A549 (cell line): ENCODE measurements around the gene DACH1. TPM values are rescaled to one million over a fixed set of nuclear protein-coding genes. Genes with fewer than 3 reads are reported as not detected.

Experiments used
- ATAC-seq, 2 experiments: fragments of 200-7000 bp in 1 of 2; fragments of >200 bp in 1 of 2; cut with Nextera tagmentation in 1 of 2; cut with Tn5 transposase in 1 of 2; 3 replicates each; pipeline versions ENCODE4 v1.8.0 to v1.9.1; 2018 to 2020; ENCODE audit warnings: mild to moderate bottlenecking in 1 of 2, moderate library complexity in 1 of 2
- CTCF ChIA-PET: fragments of 300-600 bp; sonication (Branson Sonifier 250); formaldehyde crosslinking; extraction: SDS; loops from one replicate; lab custom pipeline; 2021; ENCODE audit warnings: antibody characterized with exemption, inconsistent platforms; lab: Yijun Ruan, JAX
- POLR2A ChIA-PET: fragments of 350-600 bp; formaldehyde crosslinking; extraction: SDS; loops from one replicate; lab custom pipeline; 2021; ENCODE audit warnings: antibody characterized with exemption, inconsistent platforms; lab: Yijun Ruan, JAX
- DNase-seq, 2 experiments: peaks; one replicate each; pipeline versions ENCODE4 v3.0.0 to v3.0.0-alpha.2; 2011 to 2016; ENCODE audit warnings: low read depth in 1 of 2, low spot score in 1 of 2
- FAIRE-seq: peaks from 2 replicates; lab custom pipeline; 2011; peaks lifted over from hg19 to GRCh38; lab: Jason Lieb, UNC
- H3K27ac ChIP-seq, 2 experiments: fragments of >200 bp; sonication (Bioruptor Twin); formaldehyde crosslinking; 3 replicates each; pipeline ENCODE4 v1.5.1; 2016 to 2017
- H3K4me1 ChIP-seq: fragments of >200 bp; sonication (Bioruptor Twin); formaldehyde crosslinking; 3 replicates; pipeline ENCODE4 v1.6.1; 2016
- H3K4me2 ChIP-seq: fragments of >200 bp; sonication (Bioruptor Twin); formaldehyde crosslinking; 3 replicates; pipeline ENCODE4 v1.6.1; 2016
- H3K4me3 ChIP-seq: fragments of >200 bp; sonication (Bioruptor Twin); formaldehyde crosslinking; 3 replicates; pipeline ENCODE4 v1.5.1; 2016
- H3K9me3 ChIP-seq: fragments of >200 bp; sonication (Bioruptor Twin); formaldehyde crosslinking; 3 replicates; pipeline ENCODE4 v1.6.1; 2016
- BHLHE40 ChIP-seq: IDR thresholded peaks from 2 replicates; pipeline ENCODE4 v1.6.1; 2012; ENCODE audit warnings: low read depth, low read length, inconsistent platforms
- CHD4 ChIP-seq: fragments of 200-600 bp; sonication (generic); IDR thresholded peaks from 2 replicates; pipeline ENCODE4 v1.6.1; 2016; ENCODE audit warnings: antibody characterized with exemption, mild to moderate bottlenecking, borderline replicate concordance
- EHMT2 ChIP-seq: fragments of 200-600 bp; sonication (generic); IDR thresholded peaks from 2 replicates; pipeline ENCODE4 v1.6.1; 2016; ENCODE audit warnings: antibody characterized with exemption, low read depth, mild to moderate bottlenecking, moderate library complexity
- HDAC2 ChIP-seq: fragments of 200-600 bp; sonication (generic); IDR thresholded peaks from 2 replicates; pipeline ENCODE4 v1.6.1; 2016
- HOXA7 ChIP-seq: fragments of 250-450 bp; sonication (Bioruptor Pico); IDR thresholded peaks from 2 replicates; pipeline ENCODE4 v1.5.0; 2020; ENCODE audit warnings: mild to moderate bottlenecking, moderate library complexity
- KDM5A ChIP-seq: fragments of 200-600 bp; sonication (generic); IDR thresholded peaks from 2 replicates; pipeline ENCODE4 v1.6.1; 2016; ENCODE audit warnings: antibody characterized with exemption, mild to moderate bottlenecking
- MYC ChIP-seq: IDR thresholded peaks from 2 replicates; pipeline ENCODE4 v1.6.1; 2012; ENCODE audit warnings: mild to moderate bottlenecking, inconsistent platforms, low read length, improper control_type of control experiment, borderline replicate concordance
- NR3C1 ChIP-seq: fragments of >200 bp; sonication (Bioruptor Twin); formaldehyde crosslinking; IDR thresholded peaks from 3 replicates; pipeline ENCODE4 v1.6.1; 2017
- PHF8 ChIP-seq: fragments of 200-600 bp; sonication (generic); IDR thresholded peaks from 2 replicates; pipeline ENCODE4 v1.6.1; 2016; ENCODE audit warnings: low read depth, mild to moderate bottlenecking, antibody characterized with exemption, moderate library complexity, borderline replicate concordance
- RCOR1 ChIP-seq: fragments of 150-350 bp; IDR thresholded peaks from 2 replicates; pipeline ENCODE4 v1.6.1; 2014; ENCODE audit warnings: antibody characterized with exemption, low read length, low read depth
- RFX5 ChIP-seq: fragments of 450-650 bp; IDR thresholded peaks from 2 replicates; pipeline ENCODE4 v1.7.1; 2014; ENCODE audit warnings: antibody characterized with exemption, mild to moderate bottlenecking, moderate library complexity
- SREBF2 ChIP-seq: fragments of 450-650 bp; IDR thresholded peaks from 2 replicates; pipeline ENCODE4 v1.6.1; 2014; ENCODE audit warnings: mild to moderate bottlenecking, moderate library complexity
- TFCP2L1 ChIP-seq: fragments of 250-450 bp; sonication (Bioruptor Pico); IDR thresholded peaks from 2 replicates; pipeline ENCODE4 v1.5.0; 2021; ENCODE audit warnings: mild to moderate bottlenecking
- TP53 ChIP-seq: fragments of 250-450 bp; sonication (Bioruptor Pico); IDR thresholded peaks from 2 replicates; pipeline ENCODE4 v1.5.0; 2021; ENCODE audit warnings: mild to moderate bottlenecking, moderate library complexity
- ZC3H11A ChIP-seq: fragments of 450-650 bp; IDR thresholded peaks from 2 replicates; pipeline ENCODE4 v1.6.1; 2014; ENCODE audit warnings: antibody characterized with exemption, mild to moderate bottlenecking
- ZNF302 ChIP-seq: fragments of 250-450 bp; sonication (Bioruptor Pico); IDR thresholded peaks from 2 replicates; pipeline ENCODE4 v1.9.0; 2021; ENCODE audit warnings: inconsistent platforms, mild to moderate bottlenecking, moderate library complexity
- WGBS: methylation state at CpG from one replicate; pipeline ENCODE4 v1.1.6; 2017; ENCODE audit errors: missing lambda C conversion rate; 5-methylcytosine and 5-hydroxymethylcytosine counted together
- polyA plus RNA-seq, 4 experiments: library from polyadenylated mRNA; depleted of rRNA in 3 of 4; stranded (reverse); fragments of >200 nt; fragmentation: RNase III in 1 of 4; extraction: RNeasy Plus Mini Kit Qiagen cat#74134 plus additional on column Dnase treatment in 1 of 4; gene quantifications; 2 replicates in 3 of 4; 3 replicates in 1 of 4; pipeline ENCODE4 v1.2.3, GENCODE V29; 2011 to 2017
- TF ChIP-seq, protein P1 (sequence below): fragments of >200 bp; sonication (Bioruptor Twin); formaldehyde crosslinking; IDR thresholded peaks from 3 replicates; pipeline ENCODE4 v1.6.1; 2016
- TF ChIP-seq, protein P2 (sequence below): fragments of 200-600 bp; sonication (generic); IDR thresholded peaks from 2 replicates; pipeline ENCODE4 v1.6.1; 2016; ENCODE audit warnings: antibody characterized with exemption, mild to moderate bottlenecking, moderate library complexity
- TF ChIP-seq, protein P3 (sequence below): fragments of >200 bp; sonication (Bioruptor Twin); formaldehyde crosslinking; IDR thresholded peaks from 3 replicates; pipeline ENCODE4 v1.5.1; 2016
- TF ChIP-seq, protein P4 (sequence below): fragments of >200 bp; sonication (Bioruptor Twin); formaldehyde crosslinking; IDR thresholded peaks from 2 replicates; pipeline ENCODE4 v1.6.1; 2016
- TF ChIP-seq, protein P5 (sequence below): IDR thresholded peaks from 2 replicates; pipeline ENCODE4 v1.6.1; 2012

The DACH1 gene
- polyA plus RNA-seq, 2 of the 4 experiments (the other 2 are of a cell fraction), result not detected

DNA sequence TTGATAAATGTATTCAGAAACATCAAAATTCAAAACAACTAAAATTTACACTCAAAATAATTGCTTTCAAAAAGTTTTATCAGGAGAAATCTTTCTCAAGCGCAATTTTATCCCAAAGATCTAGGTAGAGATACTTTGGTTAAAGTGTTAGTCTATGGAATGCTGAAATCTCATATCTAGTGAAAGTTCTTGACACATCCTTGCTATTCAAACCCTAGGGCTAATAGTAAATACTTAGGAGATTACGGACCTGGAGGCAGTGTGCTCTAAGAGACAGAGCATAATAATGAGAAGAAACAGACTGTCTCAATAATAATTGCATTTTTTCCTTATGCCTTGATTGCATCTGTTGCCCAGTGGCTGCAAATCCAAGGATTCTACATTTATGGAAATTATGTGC is 330.8 kb downstream of the DACH1 start (continued):
- TF ChIP-seq, protein P1, sequence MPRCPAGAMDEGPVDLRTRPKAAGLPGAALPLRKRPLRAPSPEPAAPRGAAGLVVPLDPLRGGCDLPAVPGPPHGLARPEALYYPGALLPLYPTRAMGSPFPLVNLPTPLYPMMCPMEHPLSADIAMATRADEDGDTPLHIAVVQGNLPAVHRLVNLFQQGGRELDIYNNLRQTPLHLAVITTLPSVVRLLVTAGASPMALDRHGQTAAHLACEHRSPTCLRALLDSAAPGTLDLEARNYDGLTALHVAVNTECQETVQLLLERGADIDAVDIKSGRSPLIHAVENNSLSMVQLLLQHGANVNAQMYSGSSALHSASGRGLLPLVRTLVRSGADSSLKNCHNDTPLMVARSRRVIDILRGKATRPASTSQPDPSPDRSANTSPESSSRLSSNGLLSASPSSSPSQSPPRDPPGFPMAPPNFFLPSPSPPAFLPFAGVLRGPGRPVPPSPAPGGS, result no peak
- TF ChIP-seq HDAC2, result no peak
- TF ChIP-seq SREBF2, result no peak

DNA sequence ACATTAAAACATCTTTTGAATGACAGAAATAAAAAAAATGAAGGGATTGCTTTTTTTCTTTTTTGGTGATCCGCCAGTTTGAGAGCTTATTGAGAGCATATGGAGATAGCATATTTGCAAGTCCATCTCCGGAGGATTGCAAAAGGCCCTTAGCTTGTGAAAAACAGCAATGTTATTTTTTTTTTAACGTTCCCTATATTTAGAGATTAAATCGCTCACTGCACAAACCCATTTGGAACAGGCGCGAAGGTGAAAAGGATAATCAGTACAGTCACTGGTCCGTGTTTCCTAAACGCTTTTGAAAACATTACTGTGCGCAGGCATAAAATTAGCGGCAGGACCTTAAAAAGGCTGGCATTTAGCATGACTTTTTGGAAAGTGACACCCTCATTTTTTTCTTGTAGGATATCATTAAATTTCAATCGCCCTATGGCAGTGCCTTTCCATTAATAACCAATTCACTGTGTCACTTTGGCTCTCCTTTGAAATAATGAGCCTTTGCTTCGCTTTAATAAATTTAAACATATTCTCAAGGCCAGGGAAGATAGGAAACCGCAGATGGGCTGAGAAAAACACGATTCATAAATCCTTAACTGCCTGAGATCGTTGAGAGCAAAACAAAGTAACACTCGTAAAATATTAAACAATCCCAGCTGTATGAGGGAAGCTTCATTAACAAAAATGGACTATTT is 342.2 kb downstream of the DACH1 start:
- Histone ChIP-seq H3K9me3 (no peaks in the 10 kb centered on the region), H3K27ac (no peak overlapping the region), H3K4me1 (no peaks in the 10 kb centered on the region), H3K4me2 (no peak overlapping the region), H3K4me3 (no peak overlapping the region)
- ChIA-PET POLR2A (no interaction called here), CTCF (no interaction called here)
- TF ChIP-seq CHD4, result no peak
- TF ChIP-seq, protein P2, sequence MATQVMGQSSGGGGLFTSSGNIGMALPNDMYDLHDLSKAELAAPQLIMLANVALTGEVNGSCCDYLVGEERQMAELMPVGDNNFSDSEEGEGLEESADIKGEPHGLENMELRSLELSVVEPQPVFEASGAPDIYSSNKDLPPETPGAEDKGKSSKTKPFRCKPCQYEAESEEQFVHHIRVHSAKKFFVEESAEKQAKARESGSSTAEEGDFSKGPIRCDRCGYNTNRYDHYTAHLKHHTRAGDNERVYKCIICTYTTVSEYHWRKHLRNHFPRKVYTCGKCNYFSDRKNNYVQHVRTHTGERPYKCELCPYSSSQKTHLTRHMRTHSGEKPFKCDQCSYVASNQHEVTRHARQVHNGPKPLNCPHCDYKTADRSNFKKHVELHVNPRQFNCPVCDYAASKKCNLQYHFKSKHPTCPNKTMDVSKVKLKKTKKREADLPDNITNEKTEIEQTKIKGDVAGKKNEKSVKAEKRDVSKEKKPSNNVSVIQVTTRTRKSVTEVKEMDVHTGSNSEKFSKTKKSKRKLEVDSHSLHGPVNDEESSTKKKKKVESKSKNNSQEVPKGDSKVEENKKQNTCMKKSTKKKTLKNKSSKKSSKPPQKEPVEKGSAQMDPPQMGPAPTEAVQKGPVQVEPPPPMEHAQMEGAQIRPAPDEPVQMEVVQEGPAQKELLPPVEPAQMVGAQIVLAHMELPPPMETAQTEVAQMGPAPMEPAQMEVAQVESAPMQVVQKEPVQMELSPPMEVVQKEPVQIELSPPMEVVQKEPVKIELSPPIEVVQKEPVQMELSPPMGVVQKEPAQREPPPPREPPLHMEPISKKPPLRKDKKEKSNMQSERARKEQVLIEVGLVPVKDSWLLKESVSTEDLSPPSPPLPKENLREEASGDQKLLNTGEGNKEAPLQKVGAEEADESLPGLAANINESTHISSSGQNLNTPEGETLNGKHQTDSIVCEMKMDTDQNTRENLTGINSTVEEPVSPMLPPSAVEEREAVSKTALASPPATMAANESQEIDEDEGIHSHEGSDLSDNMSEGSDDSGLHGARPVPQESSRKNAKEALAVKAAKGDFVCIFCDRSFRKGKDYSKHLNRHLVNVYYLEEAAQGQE, result no peak
- TF ChIP-seq BHLHE40, result no peak
- TF ChIP-seq HOXA7, result no peak
- no peak for TF ChIP-seq ZNF302 (CRISPR knock-in tag)
- TF ChIP-seq TFCP2L1 (CRISPR knock-in tag), result no peak
- no peak for TF ChIP-seq ZC3H11A
- no peak for TF ChIP-seq HDAC2
- TF ChIP-seq MYC, result no peak
- TF ChIP-seq NR3C1, result no peak
- TF ChIP-seq, protein P1, result no peak
- no peak for TF ChIP-seq PHF8
- TF ChIP-seq RFX5, result no peak
- TF ChIP-seq, protein P3, sequence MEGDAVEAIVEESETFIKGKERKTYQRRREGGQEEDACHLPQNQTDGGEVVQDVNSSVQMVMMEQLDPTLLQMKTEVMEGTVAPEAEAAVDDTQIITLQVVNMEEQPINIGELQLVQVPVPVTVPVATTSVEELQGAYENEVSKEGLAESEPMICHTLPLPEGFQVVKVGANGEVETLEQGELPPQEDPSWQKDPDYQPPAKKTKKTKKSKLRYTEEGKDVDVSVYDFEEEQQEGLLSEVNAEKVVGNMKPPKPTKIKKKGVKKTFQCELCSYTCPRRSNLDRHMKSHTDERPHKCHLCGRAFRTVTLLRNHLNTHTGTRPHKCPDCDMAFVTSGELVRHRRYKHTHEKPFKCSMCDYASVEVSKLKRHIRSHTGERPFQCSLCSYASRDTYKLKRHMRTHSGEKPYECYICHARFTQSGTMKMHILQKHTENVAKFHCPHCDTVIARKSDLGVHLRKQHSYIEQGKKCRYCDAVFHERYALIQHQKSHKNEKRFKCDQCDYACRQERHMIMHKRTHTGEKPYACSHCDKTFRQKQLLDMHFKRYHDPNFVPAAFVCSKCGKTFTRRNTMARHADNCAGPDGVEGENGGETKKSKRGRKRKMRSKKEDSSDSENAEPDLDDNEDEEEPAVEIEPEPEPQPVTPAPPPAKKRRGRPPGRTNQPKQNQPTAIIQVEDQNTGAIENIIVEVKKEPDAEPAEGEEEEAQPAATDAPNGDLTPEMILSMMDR, result no peak
- TF ChIP-seq TP53 (CRISPR knock-in tag), result no peak
- TF ChIP-seq RCOR1, result no peak
- TF ChIP-seq, protein P4, sequence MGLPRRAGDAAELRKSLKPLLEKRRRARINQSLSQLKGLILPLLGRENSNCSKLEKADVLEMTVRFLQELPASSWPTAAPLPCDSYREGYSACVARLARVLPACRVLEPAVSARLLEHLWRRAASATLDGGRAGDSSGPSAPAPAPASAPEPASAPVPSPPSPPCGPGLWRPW, result no peak
- TF ChIP-seq, protein P5, sequence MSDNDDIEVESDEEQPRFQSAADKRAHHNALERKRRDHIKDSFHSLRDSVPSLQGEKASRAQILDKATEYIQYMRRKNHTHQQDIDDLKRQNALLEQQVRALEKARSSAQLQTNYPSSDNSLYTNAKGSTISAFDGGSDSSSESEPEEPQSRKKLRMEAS, result no peak
- no peak for TF ChIP-seq KDM5A
- TF ChIP-seq EHMT2, result no peak
- no peak for FAIRE-seq
- DNase-seq, result no peak
- no peak for ATAC-seq
- WGBS, result 43% methylated on average over 16 of the region's 16 CpGs
